ENCODE measurements around the gene ALDH4A1.

DNA sequence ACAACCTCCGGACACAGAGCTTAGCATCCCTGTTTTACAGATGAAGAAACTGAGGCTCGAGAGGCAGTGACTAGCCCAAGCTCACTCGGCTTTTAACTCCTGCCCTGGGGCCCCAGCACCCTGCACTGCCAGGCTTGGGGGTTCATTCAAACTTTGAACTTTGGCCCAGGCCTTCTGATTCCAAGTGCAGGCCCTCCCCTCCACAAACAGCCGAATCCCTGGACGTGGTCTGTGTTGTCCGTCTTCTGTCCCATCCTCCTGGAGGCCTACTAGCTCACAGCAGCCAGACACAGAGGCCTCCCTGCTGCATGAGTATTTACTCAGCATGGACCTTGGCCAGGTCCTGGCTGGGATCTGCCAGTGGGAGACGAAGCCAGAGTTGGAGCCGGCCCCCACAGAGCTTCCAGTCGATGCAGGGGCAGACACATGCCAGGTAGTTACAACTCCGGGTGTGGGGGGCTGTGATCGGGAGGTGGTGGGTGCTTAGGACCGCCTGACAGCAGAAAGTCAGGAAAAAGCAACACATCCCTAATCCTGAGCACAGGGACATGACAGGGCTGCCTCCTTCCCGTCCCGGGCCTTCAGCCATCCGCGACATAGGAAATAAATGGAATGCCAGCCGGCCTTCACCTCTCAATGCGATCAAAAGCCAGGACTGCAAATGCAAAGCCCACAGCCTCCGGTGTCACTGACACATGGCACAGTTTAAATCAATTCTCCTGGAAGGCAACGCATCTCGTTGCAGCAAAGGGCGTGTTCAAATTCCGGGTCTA, 46.7 kb upstream of the ALDH4A1 start:
- TF ChIP-seq ZZZ3 (IDR thresholded peaks at IDR 0.05; ENCODE audit: control insufficient read depth, insufficient read length, low read depth), result no peak
- TF ChIP-seq, protein P1, sequence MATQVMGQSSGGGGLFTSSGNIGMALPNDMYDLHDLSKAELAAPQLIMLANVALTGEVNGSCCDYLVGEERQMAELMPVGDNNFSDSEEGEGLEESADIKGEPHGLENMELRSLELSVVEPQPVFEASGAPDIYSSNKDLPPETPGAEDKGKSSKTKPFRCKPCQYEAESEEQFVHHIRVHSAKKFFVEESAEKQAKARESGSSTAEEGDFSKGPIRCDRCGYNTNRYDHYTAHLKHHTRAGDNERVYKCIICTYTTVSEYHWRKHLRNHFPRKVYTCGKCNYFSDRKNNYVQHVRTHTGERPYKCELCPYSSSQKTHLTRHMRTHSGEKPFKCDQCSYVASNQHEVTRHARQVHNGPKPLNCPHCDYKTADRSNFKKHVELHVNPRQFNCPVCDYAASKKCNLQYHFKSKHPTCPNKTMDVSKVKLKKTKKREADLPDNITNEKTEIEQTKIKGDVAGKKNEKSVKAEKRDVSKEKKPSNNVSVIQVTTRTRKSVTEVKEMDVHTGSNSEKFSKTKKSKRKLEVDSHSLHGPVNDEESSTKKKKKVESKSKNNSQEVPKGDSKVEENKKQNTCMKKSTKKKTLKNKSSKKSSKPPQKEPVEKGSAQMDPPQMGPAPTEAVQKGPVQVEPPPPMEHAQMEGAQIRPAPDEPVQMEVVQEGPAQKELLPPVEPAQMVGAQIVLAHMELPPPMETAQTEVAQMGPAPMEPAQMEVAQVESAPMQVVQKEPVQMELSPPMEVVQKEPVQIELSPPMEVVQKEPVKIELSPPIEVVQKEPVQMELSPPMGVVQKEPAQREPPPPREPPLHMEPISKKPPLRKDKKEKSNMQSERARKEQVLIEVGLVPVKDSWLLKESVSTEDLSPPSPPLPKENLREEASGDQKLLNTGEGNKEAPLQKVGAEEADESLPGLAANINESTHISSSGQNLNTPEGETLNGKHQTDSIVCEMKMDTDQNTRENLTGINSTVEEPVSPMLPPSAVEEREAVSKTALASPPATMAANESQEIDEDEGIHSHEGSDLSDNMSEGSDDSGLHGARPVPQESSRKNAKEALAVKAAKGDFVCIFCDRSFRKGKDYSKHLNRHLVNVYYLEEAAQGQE (IDR thresholded peaks at IDR 0.05; ENCODE audit: low read depth, low read length), result no peak
- TF ChIP-seq, protein P2, sequence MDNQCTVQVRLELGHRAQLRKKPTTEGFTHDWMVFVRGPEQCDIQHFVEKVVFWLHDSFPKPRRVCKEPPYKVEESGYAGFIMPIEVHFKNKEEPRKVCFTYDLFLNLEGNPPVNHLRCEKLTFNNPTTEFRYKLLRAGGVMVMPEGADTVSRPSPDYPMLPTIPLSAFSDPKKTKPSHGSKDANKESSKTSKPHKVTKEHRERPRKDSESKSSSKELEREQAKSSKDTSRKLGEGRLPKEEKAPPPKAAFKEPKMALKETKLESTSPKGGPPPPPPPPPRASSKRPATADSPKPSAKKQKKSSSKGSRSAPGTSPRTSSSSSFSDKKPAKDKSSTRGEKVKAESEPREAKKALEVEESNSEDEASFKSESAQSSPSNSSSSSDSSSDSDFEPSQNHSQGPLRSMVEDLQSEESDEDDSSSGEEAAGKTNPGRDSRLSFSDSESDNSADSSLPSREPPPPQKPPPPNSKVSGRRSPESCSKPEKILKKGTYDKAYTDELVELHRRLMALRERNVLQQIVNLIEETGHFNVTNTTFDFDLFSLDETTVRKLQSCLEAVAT (IDR thresholded peaks at IDR 0.05), result no peak
